ENCODE results near the gene GAPDHS.

The GAPDHS gene

DNA sequence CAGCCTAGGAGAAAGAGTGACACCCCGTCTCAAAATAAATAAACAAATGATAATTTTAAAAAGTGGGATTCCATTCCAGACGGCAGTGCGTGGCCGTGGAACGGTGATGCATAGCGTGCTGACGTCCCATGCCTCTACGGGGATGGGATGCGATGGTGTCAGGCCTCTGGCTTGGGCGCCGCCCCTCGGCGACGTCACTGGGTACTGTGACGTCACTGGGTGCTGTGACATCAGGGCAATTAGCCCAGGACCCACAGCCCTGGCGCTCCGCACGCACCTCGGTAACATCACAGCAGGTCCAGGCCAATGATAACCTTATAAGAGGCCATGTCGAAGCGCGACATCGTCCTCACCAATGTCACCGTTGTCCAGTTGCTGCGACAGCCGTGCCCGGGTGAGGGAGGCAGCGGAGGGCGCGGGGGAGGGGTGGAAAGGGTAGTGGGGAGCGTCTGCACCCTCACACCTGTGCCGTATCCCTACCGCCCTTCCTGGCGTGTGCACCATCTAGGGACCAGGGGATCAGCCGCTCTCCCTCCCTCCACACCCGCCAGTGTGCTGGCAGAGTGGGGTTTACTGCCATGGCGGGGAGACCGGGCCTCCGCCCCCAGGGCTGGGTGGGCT, at the start of gene GAPDHS:
Gene GAPDHS (plus strand): TSS at position 256 of the 621 bp plus-strand sequence. CDS start 72 bp downstream, at position 328.
- DNase-seq: no peak

- no peak for DNase-seq
These were observed 48.8 kb upstream of the GAPDHS start for GRCh38 chr19:35484252-35485036.

DNA sequence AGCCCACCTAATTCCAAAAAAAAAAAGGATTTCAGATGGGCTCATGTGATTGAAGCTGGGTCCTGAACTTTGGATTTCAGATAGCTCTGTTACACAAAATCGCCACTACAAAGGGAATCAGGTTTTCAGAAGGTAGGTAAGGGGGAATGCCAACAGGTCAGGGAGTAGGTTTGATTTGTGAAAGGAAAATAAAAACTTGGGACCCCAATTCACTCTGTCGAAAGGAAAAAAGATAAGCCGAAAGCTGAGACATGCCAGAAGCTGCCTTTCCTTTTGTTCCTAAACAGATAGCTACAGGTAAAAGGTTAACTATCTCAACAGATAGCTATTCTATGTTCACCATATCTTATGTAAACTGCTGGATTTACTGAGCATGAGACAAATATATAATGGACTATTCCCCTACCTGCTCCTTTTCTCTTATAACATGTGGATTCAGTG, 47.0 kb upstream of the GAPDHS start:
- DNase-seq: no peak

DNA sequence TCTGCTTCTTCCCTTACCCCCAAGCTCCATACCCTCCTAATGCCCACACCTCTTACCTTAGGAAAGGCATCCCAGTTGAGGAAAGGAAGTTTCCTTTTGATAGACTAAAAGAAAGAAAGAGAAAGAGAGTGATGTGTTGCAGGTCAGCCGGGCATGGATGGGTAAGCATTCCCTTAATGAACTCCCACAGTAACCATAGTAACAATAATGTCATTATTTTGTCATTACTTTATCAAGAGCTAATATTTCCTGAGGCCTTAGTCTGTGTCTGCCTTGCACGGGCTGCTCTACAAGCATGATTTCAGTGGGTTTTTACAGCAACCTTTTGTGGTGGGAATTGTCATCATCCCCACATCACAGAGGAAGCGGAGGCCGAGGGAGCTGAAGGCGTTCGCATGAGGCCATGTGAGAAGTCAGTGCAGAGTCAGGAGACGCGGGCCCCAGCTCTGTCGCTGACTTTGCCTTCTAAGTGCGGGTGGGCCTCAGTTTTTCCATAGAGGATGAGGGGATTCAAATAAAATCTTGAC, 45.5 kb upstream of the GAPDHS start:
- no peak for DNase-seq

GRCh38 chr19:35488677-35489076, 44.6 kb upstream of the GAPDHS start:
- no peak for DNase-seq

GRCh38 chr19:35490364-35490763, 42.9 kb upstream of the GAPDHS start, which contains the start of gene KRTDAP:
Gene KRTDAP (minus strand): TSS chr19:35490464. CDS start chr19:35490442, 22 bp downstream.
- no peak for DNase-seq

GRCh38 chr19:35491836-35492360, 41.4 kb upstream of the GAPDHS start:
- DNase-seq: no peak

- no peak for DNase-seq
These were observed 39.3 kb upstream of the GAPDHS start for GRCh38 chr19:35493971-35494370.

GRCh38 chr19:35495107-35496064, 37.9 kb upstream of the GAPDHS start:
- DNase-seq: peak; percentile 60

- DNase-seq: no peak
These were observed 35.9 kb upstream of the GAPDHS start for GRCh38 chr19:35497406-35497805.

GRCh38 chr19:35498220-35498619, 35.0 kb upstream of the GAPDHS start:
- no peak for DNase-seq

GRCh38 chr19:35498984-35499527, 34.2 kb upstream of the GAPDHS start:
- DNase-seq: peak; percentile 19

DNA sequence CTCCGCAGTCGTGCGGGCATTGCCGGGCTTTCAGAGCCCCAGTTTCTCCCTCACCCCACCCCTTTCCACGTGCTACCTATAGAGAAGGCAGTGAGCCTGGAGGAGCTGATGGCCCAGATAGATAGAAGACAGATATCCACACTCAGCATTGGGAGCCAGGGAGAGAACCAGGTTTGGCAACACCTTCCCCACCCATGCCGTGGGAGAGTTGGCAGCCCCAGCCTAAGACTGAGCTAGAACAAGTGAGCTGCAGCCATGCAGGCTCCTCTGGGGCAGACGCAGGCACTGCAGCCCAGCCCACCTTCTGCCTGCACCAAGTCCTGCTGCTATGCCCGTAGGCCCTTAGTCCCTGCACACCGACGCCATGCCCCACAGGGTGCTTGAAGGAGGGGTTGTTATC, 32.6 kb upstream of the GAPDHS start:
- no peak for DNase-seq

- no peak for DNase-seq
These were observed 31.6 kb upstream of the GAPDHS start for GRCh38 chr19:35501684-35502083.

DNA sequence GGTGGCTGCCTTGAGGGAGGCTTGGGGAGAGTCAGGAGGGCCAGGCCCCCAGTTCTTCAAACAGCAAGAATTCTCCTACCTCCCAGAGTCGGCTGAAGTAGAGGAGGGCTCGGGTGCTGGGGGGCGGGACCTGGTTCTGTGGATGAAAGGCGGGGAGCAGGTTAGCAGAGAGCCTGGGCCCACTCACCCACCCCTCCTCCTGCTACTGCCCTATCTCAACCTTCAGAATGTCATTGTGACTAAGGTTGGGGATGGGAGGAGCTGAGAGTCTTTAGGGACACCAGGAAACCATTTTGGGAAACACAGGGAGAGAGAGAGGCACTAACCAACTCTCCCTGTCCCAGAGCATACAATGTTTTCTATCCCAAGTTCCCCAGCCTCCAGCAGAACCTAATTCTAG, 30.5 kb upstream of the GAPDHS start:
- DNase-seq: no peak

- DNase-seq: no peak
These were observed 27.2 kb upstream of the GAPDHS start for GRCh38 chr19:35506011-35506410.

DNA sequence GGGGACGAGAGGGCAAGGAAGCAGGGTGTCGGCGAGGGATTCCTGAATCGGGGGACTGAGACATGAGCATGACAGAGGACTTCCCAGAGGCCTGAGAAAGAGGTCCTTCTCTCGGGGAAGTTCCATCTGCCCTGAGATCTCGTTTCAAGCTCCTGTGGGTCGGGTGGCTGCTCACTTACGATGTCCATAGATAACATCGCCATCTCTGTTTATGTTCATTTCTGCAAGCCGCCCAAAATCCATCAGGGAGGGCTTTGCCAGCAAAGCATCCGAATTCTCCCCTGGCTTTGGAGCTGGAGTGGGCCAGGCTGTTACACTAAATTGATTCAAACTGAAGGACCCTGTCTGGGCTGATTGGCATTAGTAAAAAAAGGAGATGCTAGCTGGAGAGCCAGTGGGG, 25.7 kb upstream of the GAPDHS start:
- DNase-seq: no peak

GRCh38 chr19:35508129-35508528, 25.1 kb upstream of the GAPDHS start:
- no peak for DNase-seq

GRCh38 chr19:35509018-35509652, 24.1 kb upstream of the GAPDHS start:
- peak; percentile 34 for DNase-seq

DNA sequence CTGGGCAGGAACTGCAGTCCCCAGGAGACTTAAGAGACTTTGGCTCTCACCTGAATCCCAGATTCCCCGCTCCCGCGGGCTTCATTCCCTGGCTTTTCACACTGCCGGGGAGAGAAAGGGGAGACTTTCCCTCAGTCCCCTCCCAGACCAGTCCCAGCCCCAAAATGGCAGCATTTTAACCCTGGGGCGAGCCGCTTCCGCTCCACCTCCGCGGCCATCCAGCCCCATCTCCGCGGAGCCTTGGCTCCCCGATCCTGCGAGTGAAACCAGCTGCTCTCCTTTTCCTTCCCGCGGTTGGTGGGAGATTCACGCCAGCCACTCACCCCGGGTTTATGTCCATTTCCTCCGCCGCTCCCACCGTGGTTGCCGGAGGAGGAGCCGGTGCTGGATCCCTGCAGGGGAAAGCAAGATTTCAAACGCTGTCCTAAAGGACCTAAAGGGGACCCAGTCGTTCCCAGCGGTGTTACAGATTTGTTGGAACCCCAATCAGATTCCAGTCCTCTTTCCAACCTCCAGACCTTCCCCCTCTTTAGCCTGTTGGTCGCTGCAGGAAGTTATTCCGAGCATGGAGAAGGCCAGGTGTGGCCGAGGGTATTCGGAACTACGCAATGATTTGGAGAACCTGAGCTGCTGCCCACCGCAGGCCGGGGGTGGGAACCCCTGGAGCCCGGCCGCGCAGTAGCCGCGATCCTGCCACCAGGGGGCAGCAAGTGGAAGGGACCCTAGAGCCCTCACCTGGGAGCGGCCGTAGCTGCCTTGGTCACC, 23.2 kb upstream of the GAPDHS start:
- peak; percentile 60 for DNase-seq

- no peak for DNase-seq
These were observed 22.7 kb upstream of the GAPDHS start for GRCh38 chr19:35510626-35510964.
